ENCODE data around the gene ELOVL6. TPM values are rescaled to one million over a fixed set of nuclear protein-coding genes. Genes with fewer than 3 reads are reported as not detected.

Gene ELOVL6
- total RNA-seq, 2 experiments from 2014 or later, result 1.6 to 2.9 TPM

DNA sequence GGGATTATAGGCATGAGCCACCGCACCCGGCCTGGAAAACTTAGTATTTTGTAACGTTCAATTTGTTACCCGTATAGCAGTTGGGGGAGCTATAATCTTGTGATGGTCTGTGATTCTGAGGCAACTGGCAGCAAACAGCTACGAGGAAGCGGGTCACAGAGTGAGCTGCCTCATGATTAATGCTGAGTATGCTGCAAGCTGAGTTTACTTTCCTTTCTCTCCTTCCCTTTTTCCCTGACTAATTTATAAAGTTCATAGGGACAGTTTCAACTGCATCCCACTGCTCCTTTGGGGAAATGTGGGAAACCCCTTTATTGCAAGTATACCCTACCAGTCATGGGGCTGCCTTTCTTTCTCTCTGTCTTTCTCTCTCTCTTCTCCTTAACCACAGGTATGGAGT, 17.7 kb upstream of the ELOVL6 start:
- ChIA-PET CTCF (interaction anchor here (1.5 kb wide), 1 partner anchor 166 kb away, joined by 3 read pairs; no protein-coding TSS in a partner anchor), POLR2A (interaction anchor here (0.6 kb wide), 1 partner anchor 179 kb away, joined by 3 read pairs; no protein-coding TSS in a partner anchor)
- intact Hi-C loops (cut with DNase I, micrococcal nuclease), result no loop called here
- Histone ChIP-seq H3K27me3 (ENCODE audit: control insufficient read depth in 1 of 2, insufficient read depth in 2 of 2, low read length in 2 of 2) (peaks cover 0 to 4% of the 10 kb centered on the region in 2 experiments), H3K36me3 (ENCODE audit: insufficient read depth, low read length) (no peaks in the 10 kb centered on the region), H3K9me3 (ENCODE audit: control insufficient read depth in 1 of 2, insufficient read depth in 1 of 2, low read length in 2 of 2) (peaks cover 0 to 4% of the 10 kb centered on the region in 2 experiments), H3K4me3 (ENCODE audit: low read length) (no peak overlapping the region), H3K4me1 (ENCODE audit: insufficient read depth, low read length) (peaks cover under 1% of the 10 kb centered on the region), H3K27ac (ENCODE audit: low read depth in 1 of 2, low read length in 2 of 2) (no peak overlapping the region)
- ATAC-seq (ENCODE audit: poor library complexity) (no peak), DNase-seq (no peak)
- Mint-ChIP-seq H3K36me3 (ENCODE audit: low read depth) (no peaks in the 10 kb centered on the region), H3K27me3 (peaks cover 4% of the 10 kb centered on the region), H3K4me1 (ENCODE audit: low read depth) (peaks cover 3% of the 10 kb centered on the region), H3K9me3 (peaks cover 5% of the 10 kb centered on the region), H3K4me3 (no peak overlapping the region), H3K27ac (no peak overlapping the region)
- TF ChIP-seq CTCF (IDR thresholded peaks at IDR 0.05), result no peak

- ChIA-PET POLR2A (no interaction called here), CTCF (interaction anchor here (1.5 kb wide), 1 partner anchor 162 kb away, joined by 6 read pairs; no protein-coding TSS in a partner anchor)
- Mint-ChIP-seq H3K36me3 (ENCODE audit: low read depth) (no peaks in the 10 kb centered on the region), H3K4me3 (no peak overlapping the region), H3K27ac (no peak overlapping the region), H3K9me3 (no peaks in the 10 kb centered on the region), H3K27me3 (peaks cover 4% of the 10 kb centered on the region), H3K4me1 (ENCODE audit: low read depth) (peaks cover 4% of the 10 kb centered on the region)
- Histone ChIP-seq H3K4me1 (ENCODE audit: insufficient read depth, low read length) (peaks cover 2% of the 10 kb centered on the region), H3K9me3 (ENCODE audit: control insufficient read depth in 1 of 2, insufficient read depth in 1 of 2, low read length in 2 of 2) (no peaks in the 10 kb centered on the region), H3K36me3 (ENCODE audit: insufficient read depth, low read length) (no peaks in the 10 kb centered on the region), H3K27me3 (ENCODE audit: control insufficient read depth in 1 of 2, insufficient read depth in 2 of 2, low read length in 2 of 2) (no peaks in the 10 kb centered on the region), H3K4me3 (ENCODE audit: low read length) (no peak overlapping the region), H3K27ac (ENCODE audit: low read depth in 1 of 2, low read length in 2 of 2) (no peak overlapping the region)
- DNase-seq (peak in 1 of 14 experiments; percentile 2), ATAC-seq (ENCODE audit: poor library complexity) (no peak)
- TF ChIP-seq CTCF (IDR thresholded peaks at IDR 0.05), result no peak
- intact Hi-C loops (cut with DNase I, micrococcal nuclease), result loop anchor here (1.0 to 5.0 kb wide), 4 partner anchors 161 to 306 kb away; no protein-coding TSS in a partner anchor
These were observed 13.3 kb upstream of the ELOVL6 start for GRCh38 chr4:110211770-110212061.

- Mint-ChIP-seq H3K4me1 (ENCODE audit: low read depth) (peaks cover 4% of the 10 kb centered on the region), H3K27ac (no peak overlapping the region), H3K4me3 (no peak overlapping the region), H3K27me3 (peaks cover under 1% of the 10 kb centered on the region), H3K9me3 (no peaks in the 10 kb centered on the region), H3K36me3 (ENCODE audit: low read depth) (no peaks in the 10 kb centered on the region)
- ChIA-PET POLR2A (no interaction called here), CTCF (interaction anchor here (0.9 to 1.5 kb wide), 3 partner anchors 156 to 212 kb away, joined by 3 to 6 read pairs (median 3); no protein-coding TSS in a partner anchor)
- Histone ChIP-seq H3K4me1 (ENCODE audit: insufficient read depth, low read length) (peaks cover 2% of the 10 kb centered on the region), H3K27me3 (ENCODE audit: control insufficient read depth in 1 of 2, insufficient read depth in 2 of 2, low read length in 2 of 2) (no peaks in the 10 kb centered on the region), H3K36me3 (ENCODE audit: insufficient read depth, low read length) (no peaks in the 10 kb centered on the region), H3K9me3 (ENCODE audit: control insufficient read depth in 1 of 2, insufficient read depth in 1 of 2, low read length in 2 of 2) (no peaks in the 10 kb centered on the region), H3K27ac (ENCODE audit: low read depth in 1 of 2, low read length in 2 of 2) (no peak overlapping the region), H3K4me3 (ENCODE audit: low read length) (no peak overlapping the region)
- peak in 8 of 14 experiments; percentile 4 to 70 (median 34) for DNase-seq
- peak; percentile 82 for TF ChIP-seq CTCF (IDR thresholded peaks at IDR 0.05)
- ATAC-seq (ENCODE audit: poor library complexity), result peak; percentile 80
- intact Hi-C loops (cut with DNase I, micrococcal nuclease), result loop anchor here (1.0 to 5.0 kb wide), 4 partner anchors 161 to 306 kb away; no protein-coding TSS in a partner anchor
These were observed 12.8 kb upstream of the ELOVL6 start for GRCh38 chr4:110211007-110211769.
